ENCODE measurements around the gene PLA2G4F.

GRCh38 chr15:42140383-42141070, 15.9 kb downstream of the PLA2G4F start:
- TF ChIP-seq, protein P1, sequence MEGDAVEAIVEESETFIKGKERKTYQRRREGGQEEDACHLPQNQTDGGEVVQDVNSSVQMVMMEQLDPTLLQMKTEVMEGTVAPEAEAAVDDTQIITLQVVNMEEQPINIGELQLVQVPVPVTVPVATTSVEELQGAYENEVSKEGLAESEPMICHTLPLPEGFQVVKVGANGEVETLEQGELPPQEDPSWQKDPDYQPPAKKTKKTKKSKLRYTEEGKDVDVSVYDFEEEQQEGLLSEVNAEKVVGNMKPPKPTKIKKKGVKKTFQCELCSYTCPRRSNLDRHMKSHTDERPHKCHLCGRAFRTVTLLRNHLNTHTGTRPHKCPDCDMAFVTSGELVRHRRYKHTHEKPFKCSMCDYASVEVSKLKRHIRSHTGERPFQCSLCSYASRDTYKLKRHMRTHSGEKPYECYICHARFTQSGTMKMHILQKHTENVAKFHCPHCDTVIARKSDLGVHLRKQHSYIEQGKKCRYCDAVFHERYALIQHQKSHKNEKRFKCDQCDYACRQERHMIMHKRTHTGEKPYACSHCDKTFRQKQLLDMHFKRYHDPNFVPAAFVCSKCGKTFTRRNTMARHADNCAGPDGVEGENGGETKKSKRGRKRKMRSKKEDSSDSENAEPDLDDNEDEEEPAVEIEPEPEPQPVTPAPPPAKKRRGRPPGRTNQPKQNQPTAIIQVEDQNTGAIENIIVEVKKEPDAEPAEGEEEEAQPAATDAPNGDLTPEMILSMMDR (IDR thresholded peaks at IDR 0.05; ENCODE audit: borderline replicate concordance, extremely low read depth, low read length, poor library complexity, severe bottlenecking), result no peak
- no peak for TF ChIP-seq EZH2 (IDR thresholded peaks at IDR 0.05; ENCODE audit: borderline replicate concordance, low read depth, low read length, severe bottlenecking)

Data from DND-41 (cell line).